GM12878 (cell line): ENCODE data around the gene MPPED1. TPM values are rescaled to one million over a fixed set of nuclear protein-coding genes. Genes with fewer than 3 reads are reported as not detected.

Experiments
- ATAC-seq: fragments of 200-7000 bp; cut with Tn5 transposase; 3 replicates; pipeline ENCODE4 v1.9.1; 2020; ENCODE audit warnings: mild to moderate bottlenecking, moderate library complexity
- BruUV-seq: library from RNA; stranded (reverse); fragments of 400-500 nt; replicated peaks from 2 replicates; lab custom pipeline; 2021; lab: Mats Ljungman, UMichigan
- CTCF ChIA-PET: fragments of 300-600 bp; sonication (Branson Sonifier 250); formaldehyde crosslinking; extraction: SDS; loops from one replicate; lab custom pipeline; 2021; ENCODE audit warnings: inconsistent platforms; lab: Yijun Ruan, JAX
- POLR2A ChIA-PET: fragments of 350-600 bp; formaldehyde crosslinking; extraction: SDS; loops from one replicate; lab custom pipeline; 2021; ENCODE audit warnings: inconsistent platforms; lab: Charles Lee
- RAD21 ChIA-PET: fragments of 300-600 bp; sonication (Branson Sonifier 250); formaldehyde crosslinking; loops from one replicate; lab custom pipeline; 2023; ENCODE audit warnings: antibody characterized with exemption; ENCODE audit not compliant: unreplicated experiment; lab: Charles Lee
- SMC1A ChIA-PET: fragments of 300-600 bp; sonication (Branson Sonifier 250); formaldehyde crosslinking; loops from one replicate; lab custom pipeline; 2023; ENCODE audit not compliant: unreplicated experiment, uncharacterized antibody; lab: Charles Lee
- DNase-seq: peaks from one replicate; pipeline ENCODE4 v3.0.0-alpha.2; 2011; ENCODE audit warnings: low read depth, low spot score
- FAIRE-seq: peaks from 3 replicates; lab custom pipeline; 2011; peaks lifted over from hg19 to GRCh38; lab: Jason Lieb, UNC
- H2AFZ ChIP-seq: 2 replicates; pipeline ENCODE4 v1.6.0; 2011; ENCODE audit warnings: low read depth, low read length, control low read depth; ENCODE audit not compliant: control insufficient read depth
- H3K27ac ChIP-seq: 2 replicates; pipeline ENCODE4 v1.5.1; 2011; ENCODE audit warnings: control low read depth; ENCODE audit not compliant: control insufficient read depth, insufficient read depth
- H3K27me3 ChIP-seq, 2 experiments: replicated peaks in 1 of 2; 2 replicates each; pipeline versions ENCODE4 v1.6.0 to v1.6.1; 2011; ENCODE audit warnings: low read length in 1 of 2; ENCODE audit not compliant: control insufficient read depth in 2 of 2, insufficient read depth in 2 of 2
- H3K36me3 ChIP-seq, 2 experiments: 2 replicates each; pipeline ENCODE4 v1.5.1; 2011; ENCODE audit warnings: low read length in 1 of 2; ENCODE audit not compliant: control insufficient read depth in 2 of 2, insufficient read depth in 2 of 2
- H3K4me1 ChIP-seq: 2 replicates; pipeline ENCODE4 v1.6.1; 2011; ENCODE audit warnings: mild to moderate bottlenecking, low read length, moderate library complexity, mixed read lengths; ENCODE audit not compliant: control insufficient read depth, insufficient read depth
- H3K4me2 ChIP-seq: 2 replicates; pipeline ENCODE4 v1.6.0; 2011; ENCODE audit warnings: control low read depth; ENCODE audit not compliant: control insufficient read depth, insufficient read depth
- H3K4me3 ChIP-seq: fragments of 200-600 bp; sonication (generic); 2 replicates; pipeline ENCODE4 v1.5.1; 2016
- H3K79me2 ChIP-seq: 2 replicates; pipeline ENCODE4 v1.6.0; 2011; ENCODE audit warnings: low read length; ENCODE audit not compliant: control insufficient read depth, insufficient read depth
- H3K9ac ChIP-seq: 2 replicates; pipeline ENCODE4 v1.8.0; 2011; ENCODE audit warnings: low read length, control low read depth, mixed read lengths; ENCODE audit not compliant: control insufficient read depth, insufficient read depth
- H3K9me3 ChIP-seq: replicated peaks from 3 replicates; pipeline ENCODE4 v1.5.1; 2011; ENCODE audit warnings: mild to moderate bottlenecking, low read length; ENCODE audit not compliant: control insufficient read depth, insufficient read depth
- H4K20me1 ChIP-seq: 2 replicates; pipeline ENCODE4 v1.6.0; 2011; ENCODE audit not compliant: control insufficient read depth, insufficient read depth
- BHLHE40 ChIP-seq, 2 experiments: fragments of 450-650 bp in 1 of 2; IDR thresholded peaks; 2 replicates each; pipeline ENCODE4 v1.6.1; 2011 to 2017; ENCODE audit warnings: low read depth in 2 of 2, borderline replicate concordance in 1 of 2, improper control_type of control experiment in 1 of 2, low read length in 1 of 2, mild to moderate bottlenecking in 1 of 2
- CBFB ChIP-seq: IDR thresholded peaks from 2 replicates; pipeline ENCODE4 v1.6.1; 2016; ENCODE audit warnings: antibody characterized with exemption, low read depth
- CREB1 ChIP-seq: IDR thresholded peaks from 2 replicates; pipeline ENCODE4 v1.6.1; 2012; ENCODE audit warnings: low read depth, mild to moderate bottlenecking, inconsistent platforms
- IKZF1 ChIP-seq: fragments of 450-650 bp; conservative IDR thresholded peaks from 2 replicates; pipeline ENCODE4 v1.6.1; 2017; ENCODE audit warnings: antibody characterized with exemption, mild to moderate bottlenecking
- KDM1A ChIP-seq: fragments of 200-600 bp; sonication (generic); IDR thresholded peaks from 2 replicates; pipeline ENCODE4 v1.6.1; 2016; ENCODE audit warnings: borderline replicate concordance
- MTA3 ChIP-seq: IDR thresholded peaks from 2 replicates; pipeline ENCODE4 v1.6.1; 2012; ENCODE audit warnings: low read length, inconsistent platforms, borderline replicate concordance
- NR2F1 ChIP-seq: fragments of 450-650 bp; conservative IDR thresholded peaks from 2 replicates; pipeline ENCODE4 v1.6.1; 2017; ENCODE audit warnings: mild to moderate bottlenecking
- REST ChIP-seq: IDR thresholded peaks from 2 replicates; pipeline ENCODE4 v1.6.1; 2012; ENCODE audit warnings: mild to moderate bottlenecking, low read depth, low read length
- SMAD1 ChIP-seq: fragments of 450-650 bp; IDR thresholded peaks from 2 replicates; pipeline ENCODE4 v1.6.1; 2018; ENCODE audit warnings: mild to moderate bottlenecking, low read depth; ENCODE audit not compliant: partially characterized antibody
- SREBF2 ChIP-seq: IDR thresholded peaks from 2 replicates; pipeline ENCODE4 v1.6.1; 2012; ENCODE audit warnings: mild to moderate bottlenecking, low read length
- SUZ12 ChIP-seq: fragments of 200-600 bp; sonication (generic); IDR thresholded peaks from one replicate; pipeline ENCODE4 v1.6.1; 2018; ENCODE audit warnings: antibody characterized with exemption, mild to moderate bottlenecking; ENCODE audit not compliant: unreplicated experiment
- TARDBP ChIP-seq: IDR thresholded peaks from 2 replicates; pipeline ENCODE4 v1.6.1; 2016; ENCODE audit warnings: borderline replicate concordance
- TCF3 ChIP-seq: IDR thresholded peaks from 2 replicates; pipeline ENCODE4 v1.6.1; 2012; ENCODE audit warnings: low read depth, mild to moderate bottlenecking, low read length, borderline replicate concordance; ENCODE audit not compliant: insufficient read depth
- USF2 ChIP-seq: IDR thresholded peaks from 2 replicates; pipeline ENCODE4 v1.6.1; 2011; ENCODE audit warnings: low read depth, low read length, improper control_type of control experiment, borderline replicate concordance
- ZBTB40 ChIP-seq: fragments of 450-650 bp; IDR thresholded peaks from 2 replicates; pipeline ENCODE4 v1.6.1; 2016; ENCODE audit warnings: mild to moderate bottlenecking, moderate library complexity, borderline replicate concordance
- ZNF24 ChIP-seq: fragments of 450-650 bp; IDR thresholded peaks from 2 replicates; pipeline ENCODE4 v1.6.1; 2017; ENCODE audit warnings: antibody characterized with exemption, mild to moderate bottlenecking
- WGBS: methylation state at CpG from one replicate; pipeline ENCODE4 v1.1.6; 2016; ENCODE audit warnings: low lambda C conversion rate; ENCODE audit not compliant: insufficient replicate concordance, insufficient coverage; ENCODE audit errors: missing lambda C conversion rate; 5-methylcytosine and 5-hydroxymethylcytosine counted together
- in situ Hi-C: fragments of 300-500 bp; cut with MboI; formaldehyde crosslinking; loops from 9 replicates; pipeline ENCODE4 v1.14.3; 2018; ENCODE audit warnings: mixed read lengths
- intact Hi-C: fragments of 100-400 bp; cut with micrococcal nuclease; formaldehyde crosslinking; loops from one replicate; pipeline ENCODE4 v1.14.2; 2022; ENCODE audit not compliant: unreplicated experiment
- polyA plus RNA-seq, 11 experiments: library from polyadenylated mRNA; depleted of rRNA in 4 of 11; unstranded in 6 of 11; stranded (reverse) in 5 of 11; fragments of >200 nt; fragmentation: Nextera tagmentation in 4 of 11; fragmentation: Illumina TruSeq in 1 of 11; extraction: Ambion mirVana in 4 of 11; extraction: Trizol in 1 of 11; gene quantifications; 1 replicate in 1 of 11; 2 replicates in 10 of 11; pipeline versions ENCODE4 v1.2.1 to v1.2.3, GENCODE V29; 2011 to 2016; ENCODE audit warnings: inconsistent platforms in 2 of 11, missing spikeins in 2 of 11, low read depth in 1 of 11
- total RNA-seq, 4 experiments: library from RNA; depleted of rRNA in 3 of 4; stranded (reverse); fragments of >200 nt in 3 of 4; fragmentation: Illumina TruSeq in 1 of 4; extraction: Trizol in 1 of 4; gene quantifications; 2 replicates each; pipeline versions ENCODE4 v1.2.1 to v1.2.3, GENCODE V29; 2013 to 2021

MPPED1 gene
- total and polyA plus RNA-seq, 10 of the 15 experiments (the other 5 are each of a cell fraction or from before 2014, with no cell fraction given), result 0.11 TPM; not detected in 9

GRCh38 chr22:43455846-43456245, 44.0 kb downstream of the MPPED1 start:
- H3K79me2 ChIP-seq, result no peaks in the 10 kb centered on the region
- no peaks in the 10 kb centered on the region for H3K36me3 ChIP-seq
- ChIA-PET POLR2A (no interaction called here), RAD21 (no interaction called here), SMC1A (interaction anchor here (0.5 kb wide), 1 partner anchor 87 kb away, joined by 3 read pairs; no protein-coding TSS in a partner anchor), CTCF (no interaction called here)
- no peak for TF ChIP-seq BHLHE40 (IDR thresholded peaks at IDR 0.05; ENCODE audit: borderline replicate concordance in 1 of 2, low read depth in 2 of 2, low read length in 1 of 2)
- TF ChIP-seq MTA3, result no peak
- no peak for TF ChIP-seq SREBF2
- TF ChIP-seq TCF3, result no peak
- no peak for TF ChIP-seq USF2
- no peak for TF ChIP-seq KDM1A
- TF ChIP-seq REST, result no peak
- no peak for TF ChIP-seq CBFB
- TF ChIP-seq SMAD1, result no peak
- TF ChIP-seq ZBTB40, result no peak
- no peak for TF ChIP-seq ZNF24
- TF ChIP-seq TARDBP, result no peak
- no peak for TF ChIP-seq CREB1
- TF ChIP-seq NR2F1, result no peak
- TF ChIP-seq IKZF1, result no peak
- TF ChIP-seq SUZ12, result no peak
- H3K27me3 ChIP-seq, result no peaks in the 10 kb centered on the region
- H3K27ac ChIP-seq, result no peak overlapping the region
- DNase-seq (no peak), FAIRE-seq (no peak), ATAC-seq (no peak)
- no TSS peak for BruUV-seq
- in situ Hi-C loops, result no loop called here
- H3K4me1 ChIP-seq, result no peaks in the 10 kb centered on the region
- H3K4me2 ChIP-seq, result no peak overlapping the region
- no peaks in the 10 kb centered on the region for H3K9me3 ChIP-seq
- no peak overlapping the region for H3K4me3 ChIP-seq
- WGBS, result 0% methylated on average over 2 of the region's 2 CpGs
- intact Hi-C loops, result no loop called here
- H2AFZ ChIP-seq, result no peak overlapping the region
- no peak overlapping the region for H3K9ac ChIP-seq
- no peaks in the 10 kb centered on the region for H4K20me1 ChIP-seq
